Astrocyte (in vitro differentiated cells and primary cell): ENCODE measurements around the gene TK2. TPM values are rescaled to one million over a fixed set of nuclear protein-coding genes. Genes with fewer than 3 reads are reported as not detected.

Experiments
- DNase-seq: peaks from one replicate; pipeline ENCODE4 v3.0.0-alpha.2; 2010; ENCODE audit warnings: low read depth
- FAIRE-seq: peaks from 2 replicates; lab custom pipeline; 2011; peaks lifted over from hg19 to GRCh38; lab: Jason Lieb, UNC
- H2AFZ ChIP-seq: 2 replicates; pipeline ENCODE4 v1.6.0; 2012; ENCODE audit warnings: low read depth, low read length, inconsistent platforms
- H3K27ac ChIP-seq: 2 replicates; pipeline ENCODE4 v1.5.1; 2011; ENCODE audit warnings: low read depth, low read length, inconsistent platforms
- H3K27me3 ChIP-seq: 2 replicates; pipeline ENCODE4 v1.6.0; 2011; ENCODE audit warnings: low read length, inconsistent platforms; ENCODE audit not compliant: insufficient read depth
- H3K36me3 ChIP-seq: 2 replicates; pipeline ENCODE4 v1.5.1; 2011; ENCODE audit warnings: low read length, inconsistent platforms; ENCODE audit not compliant: insufficient read depth
- H3K4me1 ChIP-seq: 2 replicates; pipeline ENCODE4 v1.5.1; 2011; ENCODE audit warnings: low read length, inconsistent platforms; ENCODE audit not compliant: insufficient read depth
- H3K4me2 ChIP-seq: 2 replicates; pipeline ENCODE4 v1.6.0; 2012; ENCODE audit warnings: low read length, inconsistent platforms
- H3K4me3 ChIP-seq: 2 replicates; pipeline ENCODE4 v1.5.1; 2011; ENCODE audit warnings: low read depth, mild to moderate bottlenecking, low read length, inconsistent platforms; ENCODE audit not compliant: insufficient read depth
- H3K79me2 ChIP-seq: 2 replicates; pipeline ENCODE4 v1.6.0; 2012; ENCODE audit warnings: mild to moderate bottlenecking, low read length, inconsistent platforms; ENCODE audit not compliant: insufficient read depth
- H3K9ac ChIP-seq: 2 replicates; pipeline ENCODE4 v1.6.0; 2012; ENCODE audit warnings: mild to moderate bottlenecking, low read length, inconsistent platforms
- H3K9me3 ChIP-seq: 2 replicates; pipeline ENCODE4 v1.5.1; 2012; ENCODE audit warnings: low read depth, mild to moderate bottlenecking, low read length, inconsistent platforms; ENCODE audit not compliant: insufficient read depth
- H4K20me1 ChIP-seq: 2 replicates; pipeline ENCODE4 v1.6.0; 2012; ENCODE audit warnings: low read length, inconsistent platforms; ENCODE audit not compliant: insufficient read depth
- H3K27ac Mint-ChIP-seq: one replicate; pipeline ENCODE4 v1.8.0; 2021; ENCODE audit warnings: mild to moderate bottlenecking, mixed read lengths; ENCODE audit not compliant: unreplicated experiment
- H3K27me3 Mint-ChIP-seq: one replicate; pipeline ENCODE4 v1.8.0; 2021; ENCODE audit warnings: low read depth, mixed read lengths; ENCODE audit not compliant: unreplicated experiment
- H3K36me3 Mint-ChIP-seq: one replicate; pipeline ENCODE4 v1.8.0; 2021; ENCODE audit warnings: low read depth, mixed read lengths; ENCODE audit not compliant: unreplicated experiment
- H3K4me1 Mint-ChIP-seq: one replicate; pipeline ENCODE4 v1.8.0; 2021; ENCODE audit warnings: low read depth, mixed read lengths; ENCODE audit not compliant: unreplicated experiment
- H3K4me3 Mint-ChIP-seq: one replicate; pipeline ENCODE4 v1.8.0; 2021; ENCODE audit warnings: mild to moderate bottlenecking, moderate library complexity, mixed read lengths; ENCODE audit not compliant: unreplicated experiment
- H3K9me3 Mint-ChIP-seq: one replicate; pipeline ENCODE4 v1.8.0; 2021; ENCODE audit warnings: mild to moderate bottlenecking, mixed read lengths; ENCODE audit not compliant: unreplicated experiment
- EZH2 ChIP-seq: IDR thresholded peaks from 2 replicates; pipeline ENCODE4 v1.6.1; 2012; ENCODE audit warnings: mild to moderate bottlenecking, low read length, inconsistent platforms; ENCODE audit not compliant: insufficient read depth
- total RNA-seq: library from RNA; stranded (reverse); gene quantifications from 2 replicates; pipeline ENCODE4 v1.2.1, GENCODE V29; 2021
- TF ChIP-seq, protein P1 (sequence below): IDR thresholded peaks from 2 replicates; pipeline ENCODE4 v1.5.1; 2011; ENCODE audit warnings: low read depth, mild to moderate bottlenecking, inconsistent platforms, low read length, moderate library complexity; ENCODE audit not compliant: insufficient read depth

TK2 gene
- total RNA-seq, 1 donor from 2014 or later: 12.4 TPM

- H3K4me2 ChIP-seq: no peak overlapping the region
- Mint-ChIP-seq H3K27me3 (peaks cover 29% of the 10 kb centered on the region), H3K27ac (no peak overlapping the region), H3K9me3 (no peaks in the 10 kb centered on the region), H3K36me3 (peaks cover 2% of the 10 kb centered on the region), H3K4me1 (peaks cover 12% of the 10 kb centered on the region), H3K4me3 (no peak overlapping the region)
- no peaks in the 10 kb centered on the region for H3K9me3 ChIP-seq
- no peak overlapping the region for H3K9ac ChIP-seq
- no peak overlapping the region for H3K4me3 ChIP-seq
- DNase-seq (no peak), FAIRE-seq (no peak)
- peaks cover 20% of the 10 kb centered on the region for H3K4me1 ChIP-seq
- no peaks in the 10 kb centered on the region for H3K36me3 ChIP-seq
- no peaks in the 10 kb centered on the region for H4K20me1 ChIP-seq
- TF ChIP-seq EZH2: no peak
- TF ChIP-seq, protein P1, sequence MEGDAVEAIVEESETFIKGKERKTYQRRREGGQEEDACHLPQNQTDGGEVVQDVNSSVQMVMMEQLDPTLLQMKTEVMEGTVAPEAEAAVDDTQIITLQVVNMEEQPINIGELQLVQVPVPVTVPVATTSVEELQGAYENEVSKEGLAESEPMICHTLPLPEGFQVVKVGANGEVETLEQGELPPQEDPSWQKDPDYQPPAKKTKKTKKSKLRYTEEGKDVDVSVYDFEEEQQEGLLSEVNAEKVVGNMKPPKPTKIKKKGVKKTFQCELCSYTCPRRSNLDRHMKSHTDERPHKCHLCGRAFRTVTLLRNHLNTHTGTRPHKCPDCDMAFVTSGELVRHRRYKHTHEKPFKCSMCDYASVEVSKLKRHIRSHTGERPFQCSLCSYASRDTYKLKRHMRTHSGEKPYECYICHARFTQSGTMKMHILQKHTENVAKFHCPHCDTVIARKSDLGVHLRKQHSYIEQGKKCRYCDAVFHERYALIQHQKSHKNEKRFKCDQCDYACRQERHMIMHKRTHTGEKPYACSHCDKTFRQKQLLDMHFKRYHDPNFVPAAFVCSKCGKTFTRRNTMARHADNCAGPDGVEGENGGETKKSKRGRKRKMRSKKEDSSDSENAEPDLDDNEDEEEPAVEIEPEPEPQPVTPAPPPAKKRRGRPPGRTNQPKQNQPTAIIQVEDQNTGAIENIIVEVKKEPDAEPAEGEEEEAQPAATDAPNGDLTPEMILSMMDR: no peak
- no peaks in the 10 kb centered on the region for H3K79me2 ChIP-seq
- H3K27ac ChIP-seq: no peak overlapping the region
- no peak overlapping the region for H2AFZ ChIP-seq
- peaks cover 17% of the 10 kb centered on the region for H3K27me3 ChIP-seq
These were observed 24.6 kb upstream of the TK2 start for GRCh38 chr16:66574531-66574930.

- no peaks in the 10 kb centered on the region for H3K79me2 ChIP-seq
- no peak overlapping the region for H3K9ac ChIP-seq
- TF ChIP-seq, protein P1: no peak
- TF ChIP-seq EZH2: no peak
- H3K4me3 ChIP-seq: no peak overlapping the region
- peaks cover 16% of the 10 kb centered on the region for H3K27me3 ChIP-seq
- DNase-seq: no peak
- Mint-ChIP-seq H3K27ac (no peak overlapping the region), H3K9me3 (no peaks in the 10 kb centered on the region), H3K4me3 (no peak overlapping the region), H3K4me1 (peaks cover 16% of the 10 kb centered on the region), H3K36me3 (peaks cover 2% of the 10 kb centered on the region), H3K27me3 (peaks cover 29% of the 10 kb centered on the region)
- no peaks in the 10 kb centered on the region for H4K20me1 ChIP-seq
- no peaks in the 10 kb centered on the region for H3K36me3 ChIP-seq
- no peak overlapping the region for H3K27ac ChIP-seq
- no peak overlapping the region for H3K4me2 ChIP-seq
- no peaks in the 10 kb centered on the region for H3K9me3 ChIP-seq
- FAIRE-seq: no peak
- H3K4me1 ChIP-seq: peaks cover 25% of the 10 kb centered on the region
- no peak overlapping the region for H2AFZ ChIP-seq
These were observed 24.2 kb upstream of the TK2 start for GRCh38 chr16:66574081-66574480.

GRCh38 chr16:66572356-66572755 is 22.4 kb upstream of the TK2 start:
- no peaks in the 10 kb centered on the region for H3K79me2 ChIP-seq
- no peak overlapping the region for H3K9ac ChIP-seq
- Mint-ChIP-seq H3K4me3 (no peak overlapping the region), H3K27ac (no peak overlapping the region), H3K36me3 (peaks cover 6% of the 10 kb centered on the region), H3K27me3 (peaks cover 13% of the 10 kb centered on the region), H3K4me1 (peaks cover 18% of the 10 kb centered on the region), H3K9me3 (no peaks in the 10 kb centered on the region)
- no peaks in the 10 kb centered on the region for H3K36me3 ChIP-seq
- no peak for FAIRE-seq
- H3K4me3 ChIP-seq: no peak overlapping the region
- DNase-seq: no peak
- H4K20me1 ChIP-seq: no peaks in the 10 kb centered on the region
- H3K4me1 ChIP-seq: peaks cover 21% of the 10 kb centered on the region
- no peak overlapping the region for H3K4me2 ChIP-seq
- H2AFZ ChIP-seq: no peak overlapping the region
- H3K9me3 ChIP-seq: no peaks in the 10 kb centered on the region
- no peaks in the 10 kb centered on the region for H3K27me3 ChIP-seq
- no peak for TF ChIP-seq EZH2
- TF ChIP-seq, protein P1: no peak
- no peak overlapping the region for H3K27ac ChIP-seq
